Panc1 (cell line): ENCODE data around the gene RBBP4. TPM values are rescaled to one million over a fixed set of nuclear protein-coding genes. Genes with fewer than 3 reads are reported as not detected.

Experiments used
- ATAC-seq: fragments of 200-7000 bp; cut with Tn5 transposase; 2 replicates; pipeline ENCODE4 v1.9.1; 2020; ENCODE audit warnings: mild to moderate bottlenecking, moderate library complexity
- BruUV-seq: library from RNA; stranded (reverse); fragments of 400-500 nt; replicated peaks from 2 replicates; lab custom pipeline; 2021; lab: Mats Ljungman, UMichigan
- CTCF ChIA-PET: fragments of 300-600 bp; sonication (Branson Sonifier 250); formaldehyde crosslinking; loops from one replicate; lab custom pipeline; 2022; ENCODE audit warnings: antibody characterized with exemption; lab: Charles Lee
- POLR2A ChIA-PET: fragments of 300-600 bp; sonication (Branson Sonifier 250); formaldehyde crosslinking; loops from one replicate; lab custom pipeline; 2022; ENCODE audit warnings: antibody characterized with exemption; lab: Charles Lee
- DNase-seq: peaks from one replicate; pipeline ENCODE4 v3.0.0-alpha.2; 2010; ENCODE audit warnings: low read depth, low spot score
- H3K27ac ChIP-seq: 2 replicates; pipeline ENCODE4 v1.5.1; 2011; ENCODE audit warnings: mild to moderate bottlenecking, low read length, inconsistent platforms
- H3K27me3 ChIP-seq: fragments of 200-500 bp; sonication (Bioruptor generic); 2 replicates; pipeline ENCODE4 v1.6.0; 2014; ENCODE audit warnings: low read length, inconsistent platforms; ENCODE audit not compliant: control insufficient read depth, insufficient read depth
- H3K36me3 ChIP-seq: fragments of 200-500 bp; sonication (Bioruptor generic); 2 replicates; pipeline ENCODE4 v1.5.1; 2014; ENCODE audit warnings: inconsistent platforms, mild to moderate bottlenecking, low read length, moderate library complexity; ENCODE audit not compliant: control insufficient read depth, insufficient read depth
- H3K4me1 ChIP-seq: 2 replicates; pipeline ENCODE4 v1.5.1; 2011; ENCODE audit warnings: inconsistent platforms, mild to moderate bottlenecking, low read length, moderate library complexity; ENCODE audit not compliant: control insufficient read depth, insufficient read depth
- H3K4me3 ChIP-seq, 2 experiments: 2 replicates each; pipeline ENCODE4 v1.5.1; 2011 to 2012; ENCODE audit warnings: low read depth in 2 of 2, low read length in 2 of 2, mild to moderate bottlenecking in 2 of 2, inconsistent platforms in 1 of 2, moderate library complexity in 1 of 2
- H3K9me3 ChIP-seq: fragments of 200-500 bp; sonication (Bioruptor generic); 2 replicates; pipeline ENCODE4 v1.5.1; 2014; ENCODE audit warnings: low read depth, mild to moderate bottlenecking, inconsistent platforms, low read length, moderate library complexity; ENCODE audit not compliant: control insufficient read depth, insufficient read depth
- CTCF ChIP-seq: fragments of 450-650 bp; IDR thresholded peaks from 2 replicates; pipeline ENCODE4 v1.5.1; 2017; ENCODE audit warnings: mild to moderate bottlenecking
- POLR2AphosphoS5 ChIP-seq: IDR thresholded peaks from 2 replicates; pipeline ENCODE4 v1.6.1; 2012; ENCODE audit warnings: mild to moderate bottlenecking, low read depth, low read length, moderate library complexity
- SIN3A ChIP-seq: IDR thresholded peaks from 2 replicates; pipeline ENCODE4 v1.6.1; 2012; ENCODE audit warnings: low read depth, mild to moderate bottlenecking, low read length, moderate library complexity, borderline replicate concordance; ENCODE audit not compliant: insufficient read depth
- TCF7L2 ChIP-seq: IDR thresholded peaks from 2 replicates; pipeline ENCODE4 v1.6.1; 2011; ENCODE audit warnings: mild to moderate bottlenecking, low read depth, low read length, inconsistent platforms
- in situ Hi-C: cut with HindIII; loops from 2 replicates; pipeline ENCODE4 v1.10.0; 2016; ENCODE audit warnings: low sequenced_read_pairs, low pct_unique_long_range_greater_than_20kb
- intact Hi-C: fragments of 100-400 bp; cut with micrococcal nuclease; formaldehyde crosslinking; loops from one replicate; pipeline ENCODE4 v1.10.0; 2022; ENCODE audit not compliant: unreplicated experiment
- total RNA-seq: library from RNA; stranded (reverse); gene quantifications from one replicate; pipeline ENCODE4 v1.2.1, GENCODE V29; 2021; ENCODE audit not compliant: unreplicated experiment
- TF ChIP-seq, protein P1 (sequence below), 2 experiments: IDR thresholded peaks; 2 replicates each; pipeline ENCODE4 v1.6.1; 2011 to 2012; ENCODE audit warnings: low read depth in 2 of 2, control low read depth in 1 of 2, low read length in 1 of 2, mild to moderate bottlenecking in 1 of 2, moderate library complexity in 1 of 2; ENCODE audit not compliant: insufficient read depth in 1 of 2

Gene RBBP4
- total RNA-seq, 1 experiment from 2014 or later = 376 TPM

DNA sequence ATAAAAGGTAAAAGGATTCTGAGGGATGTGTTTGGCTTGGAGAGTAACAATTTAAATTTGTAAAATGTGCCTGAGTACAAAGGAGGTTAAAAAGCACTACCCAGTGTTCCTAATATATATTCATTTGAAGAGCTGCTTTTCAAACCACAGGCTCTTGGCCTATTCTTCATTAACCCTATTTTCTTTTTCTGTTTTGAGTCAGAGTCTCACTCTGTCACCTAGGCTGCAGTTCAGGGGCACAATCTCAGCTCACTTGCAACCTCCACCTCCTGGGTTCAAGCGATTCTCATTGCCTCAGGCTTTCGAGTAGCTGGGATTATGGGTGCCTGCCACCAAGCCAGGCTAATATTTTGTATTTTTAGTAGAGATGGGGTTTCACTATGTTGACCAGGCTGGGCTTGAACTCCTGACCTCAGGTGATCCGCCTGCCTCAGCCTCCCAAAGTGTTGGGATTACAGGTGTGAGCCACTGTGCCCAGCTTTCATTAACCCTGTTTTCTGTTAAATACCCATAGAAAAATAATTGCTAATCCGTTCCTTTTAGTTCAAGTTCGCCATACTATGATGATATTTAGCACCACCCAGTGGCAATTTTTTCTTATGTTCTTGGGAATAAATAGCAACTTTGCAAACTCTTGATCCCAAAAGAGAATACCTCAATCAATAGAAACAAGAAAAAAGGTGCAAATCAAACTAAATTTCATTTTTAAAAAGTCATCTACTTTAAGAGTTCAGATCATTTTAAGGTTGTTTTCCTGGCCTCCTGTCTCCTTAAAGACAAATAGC is 31.1 kb upstream of the RBBP4 start:
- no peak for DNase-seq

DNA sequence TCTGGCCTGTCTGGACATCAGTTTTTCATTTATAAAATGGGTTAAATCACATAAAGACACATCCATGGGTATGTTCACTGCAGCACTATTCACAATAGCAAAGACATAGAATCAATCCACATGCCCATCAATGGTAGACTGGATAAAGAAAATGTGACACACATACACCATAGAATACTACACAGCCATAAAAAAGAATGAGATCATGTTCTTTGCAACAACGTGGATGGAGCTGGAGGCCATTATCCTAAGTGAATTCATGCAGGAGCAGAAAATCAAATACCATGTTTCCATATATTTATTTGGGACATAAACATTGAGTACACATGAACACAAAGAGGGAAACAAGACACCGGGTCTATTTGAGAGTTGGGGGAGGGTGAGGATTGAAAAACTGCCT is 28.8 kb upstream of the RBBP4 start:
- no peaks in the 10 kb centered on the region for H3K4me1 ChIP-seq
- BruUV-seq = no TSS peak
- ChIA-PET CTCF (no interaction called here), POLR2A (no interaction called here)
- H3K36me3 ChIP-seq = peaks cover under 1% of the 10 kb centered on the region
- DNase-seq (no peak), ATAC-seq (no peak)
- H3K9me3 ChIP-seq = no peaks in the 10 kb centered on the region
- TF ChIP-seq TCF7L2 (no peak), CTCF (no peak), POLR2AphosphoS5 (no peak), SIN3A (no peak)
- TF ChIP-seq, protein P1, sequence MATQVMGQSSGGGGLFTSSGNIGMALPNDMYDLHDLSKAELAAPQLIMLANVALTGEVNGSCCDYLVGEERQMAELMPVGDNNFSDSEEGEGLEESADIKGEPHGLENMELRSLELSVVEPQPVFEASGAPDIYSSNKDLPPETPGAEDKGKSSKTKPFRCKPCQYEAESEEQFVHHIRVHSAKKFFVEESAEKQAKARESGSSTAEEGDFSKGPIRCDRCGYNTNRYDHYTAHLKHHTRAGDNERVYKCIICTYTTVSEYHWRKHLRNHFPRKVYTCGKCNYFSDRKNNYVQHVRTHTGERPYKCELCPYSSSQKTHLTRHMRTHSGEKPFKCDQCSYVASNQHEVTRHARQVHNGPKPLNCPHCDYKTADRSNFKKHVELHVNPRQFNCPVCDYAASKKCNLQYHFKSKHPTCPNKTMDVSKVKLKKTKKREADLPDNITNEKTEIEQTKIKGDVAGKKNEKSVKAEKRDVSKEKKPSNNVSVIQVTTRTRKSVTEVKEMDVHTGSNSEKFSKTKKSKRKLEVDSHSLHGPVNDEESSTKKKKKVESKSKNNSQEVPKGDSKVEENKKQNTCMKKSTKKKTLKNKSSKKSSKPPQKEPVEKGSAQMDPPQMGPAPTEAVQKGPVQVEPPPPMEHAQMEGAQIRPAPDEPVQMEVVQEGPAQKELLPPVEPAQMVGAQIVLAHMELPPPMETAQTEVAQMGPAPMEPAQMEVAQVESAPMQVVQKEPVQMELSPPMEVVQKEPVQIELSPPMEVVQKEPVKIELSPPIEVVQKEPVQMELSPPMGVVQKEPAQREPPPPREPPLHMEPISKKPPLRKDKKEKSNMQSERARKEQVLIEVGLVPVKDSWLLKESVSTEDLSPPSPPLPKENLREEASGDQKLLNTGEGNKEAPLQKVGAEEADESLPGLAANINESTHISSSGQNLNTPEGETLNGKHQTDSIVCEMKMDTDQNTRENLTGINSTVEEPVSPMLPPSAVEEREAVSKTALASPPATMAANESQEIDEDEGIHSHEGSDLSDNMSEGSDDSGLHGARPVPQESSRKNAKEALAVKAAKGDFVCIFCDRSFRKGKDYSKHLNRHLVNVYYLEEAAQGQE (IDR thresholded peaks at IDR 0.05; ENCODE audit: insufficient read depth in 1 of 2, low read depth in 2 of 2, low read length in 1 of 2) = no peak
- H3K4me3 ChIP-seq = no peak overlapping the region
- intact Hi-C loops (no loop called here), in situ Hi-C loops (no loop called here)
- no peaks in the 10 kb centered on the region for H3K27me3 ChIP-seq
- H3K27ac ChIP-seq = no peak overlapping the region

More for the DNA sequence above, 31.1 kb upstream of the RBBP4 start:
- intact Hi-C loops (loop anchor here (10.0 kb wide), 1 partner anchor 95 kb away; no protein-coding TSS in a partner anchor), in situ Hi-C loops (no loop called here)
- ChIA-PET CTCF (interaction anchor here (0.5 kb wide), 1 partner anchor 79 kb away, joined by 3 read pairs; no protein-coding TSS in a partner anchor), POLR2A (no interaction called here)
- TF ChIP-seq CTCF = no peak
- ATAC-seq = no peak
- Histone ChIP-seq H3K4me1 (no peaks in the 10 kb centered on the region), H3K27ac (no peak overlapping the region), H3K27me3 (no peaks in the 10 kb centered on the region), H3K9me3 (no peaks in the 10 kb centered on the region), H3K36me3 (no peaks in the 10 kb centered on the region; the same call in 1 of the 2 replicates), H3K4me3 (no peak overlapping the region)
- BruUV-seq = no TSS peak
